Adrenal gland (tissue), 12 donors: Measurements from ENCODE around the gene ATP8B1. TPM values are rescaled to one million over a fixed set of nuclear protein-coding genes. Genes with fewer than 3 reads are reported as not detected.
A peak's percentile ranks its signal among the peaks of the same experiment; 100 is the strongest.

ENCODE experiments used
- DNase-seq, 7 donors: peaks; one replicate each; pipeline ENCODE4 v3.0.0-alpha.2; 2019 to 2020
- H3K27ac ChIP-seq, 5 donors: fragments of 200-600 bp; sonication (generic) in 4 of 5; 1 replicate in 3 of 5; 2 replicates in 2 of 5; pipeline versions ENCODE4 v1.5.1 to v1.8.0; 2016 to 2020; ENCODE audit warnings: mild to moderate bottlenecking in 1 of 5
- H3K27me3 ChIP-seq: fragments of 200-600 bp; 2 replicates; pipeline ENCODE4 v1.8.0; 2021
- H3K36me3 ChIP-seq, 2 donors: fragments of 200-600 bp; replicated peaks in 1 of 2; 1 replicate in 1 of 2; 2 replicates in 1 of 2; pipeline versions ENCODE4 v1.5.1 to v1.8.0; 2018 to 2022
- H3K4me1 ChIP-seq, 2 donors: fragments of 200-600 bp; replicated peaks in 1 of 2; 1 replicate in 1 of 2; 2 replicates in 1 of 2; pipeline versions ENCODE4 v1.5.1 to v1.8.0; 2018 to 2021
- H3K4me3 ChIP-seq, 4 donors: fragments of 200-600 bp; sonication (generic) in 3 of 4; one replicate each; pipeline ENCODE4 v1.5.1; 2016 to 2018
- H3K9me3 ChIP-seq, 3 donors: fragments of 200-600 bp; sonication (generic) in 1 of 3; replicated peaks in 1 of 3; 1 replicate in 2 of 3; 2 replicates in 1 of 3; pipeline versions ENCODE4 v1.5.1 to v1.8.0; 2016 to 2021
- CTCF ChIP-seq, 6 experiments: fragments of 450-650 bp in 4 of 6; fragments of 200-600 bp in 2 of 6; sonication (generic) in 1 of 6; IDR thresholded peaks; 1 replicate in 5 of 6; 2 replicates in 1 of 6; pipeline versions ENCODE4 v1.5.1 to v1.8.0; 2016 to 2021; ENCODE audit warnings: antibody characterized with exemption in 6 of 6, mild to moderate bottlenecking in 2 of 6, moderate library complexity in 1 of 6
- POLR2A ChIP-seq, 2 donors: fragments of 450-650 bp; IDR thresholded peaks; one replicate each; pipeline ENCODE4 v1.6.1; 2017; ENCODE audit warnings: antibody characterized with exemption in 2 of 2, mild to moderate bottlenecking in 2 of 2, moderate library complexity in 1 of 2
- WGBS, 4 donors: extraction: QIAGEN DNeasy Blood & Tissue Kit in 2 of 4; methylation state at CpG; one replicate each; pipeline versions ENCODE4 v1.1.5 to v1.1.7; 2013 to 2017; 5-methylcytosine and 5-hydroxymethylcytosine counted together
- intact Hi-C, 2 donors: fragments of 100-400 bp; cut with DNase I; formaldehyde crosslinking; loops; one replicate each; pipeline versions ENCODE4 v1.14.1 to v1.15.0; 2022 to 2023
- polyA plus RNA-seq, 3 donors: library from polyadenylated mRNA; stranded (reverse); fragments of 200-250 nt in 2 of 3; fragments of 350-450 nt in 1 of 3; fragmentation: Illumina TruSeq in 1 of 3; extraction: RNeasy Lipid Tissue Mini Kit (QIAGEN cat#74804) in 1 of 3; gene quantifications; one replicate each; pipeline ENCODE4 v1.2.3, GENCODE V29; 2013 to 2014
- total RNA-seq, 9 donors: library from RNA; depleted of rRNA in 4 of 9; stranded (reverse); fragments of >200 nt in 4 of 9; fragments of 120-200 nt in 1 of 9; fragmentation: NEBNext Ultra II Directional in 1 of 9; extraction: Animal tissue kit (Norgen Biotek cat#: 25700) in 1 of 9; gene quantifications; one replicate each; pipeline versions ENCODE4 v1.1.0 to v1.2.4, GENCODE V29; 2013 to 2023
- donor health status: healthy with polysubstance abuse.
- donor health status: Bipolar disorder and iron deficiency.
- donor health status: DM: yes; HTN: yes; CAD: no.
- donor health status: DM: no; HTN: no; CAD: no.
- donor health status: DM: no; HTN: no; CAD: no.
- donor health status: DM: yes; HTN: yes; CAD: no.

ATP8B1 gene
- total and polyA plus RNA-seq, 12 donors: 4.3 to 42.5 (median 14.4) TPM

- TF ChIP-seq CTCF (IDR thresholded peaks at IDR 0.05) (no peak), POLR2A (IDR thresholded peaks at IDR 0.05) (no peak)
- DNase-seq: no peak
- Histone ChIP-seq H3K9me3 (no peaks in the 10 kb centered on the region), H3K27ac (no peak overlapping the region), H3K4me3 (no peak overlapping the region), H3K36me3 (no peaks in the 10 kb centered on the region), H3K4me1 (peaks cover 10 to 15% of the 10 kb centered on the region in 2 donors), H3K27me3 (no peaks in the 10 kb centered on the region)
- 40 to 85% (median 79%) methylated on average over 1 to 4 of the region's 4 CpGs; no CpG with 5 or more reads in 1 of the 4 donors for WGBS, 4 donors
- intact Hi-C loops: no loop called here
Measured at GRCh38 chr18:57624988-57625387, 178.1 kb downstream of the ATP8B1 start.

- no peak for DNase-seq
- Histone ChIP-seq H3K4me3 (peak overlapping the region; percentile 2 to 94 (median 76)), H3K9me3 (no peaks in the 10 kb centered on the region), H3K27me3 (no peaks in the 10 kb centered on the region), H3K4me1 (peaks cover 10 to 22% of the 10 kb centered on the region in 2 donors), H3K36me3 (peaks cover 0 to 4% of the 10 kb centered on the region in 2 donors), H3K27ac (peak overlapping the region in 4 of 5 donors; percentile 89 to 96 (median 91))
- TF ChIP-seq CTCF (IDR thresholded peaks at IDR 0.05) (no peak), POLR2A (IDR thresholded peaks at IDR 0.05) (no peak)
- whole genome bisulfite sequencing, 4 donors: 0 to 1% (median 0%) methylated on average over 5 to 20 of the region's 20 CpGs
- intact Hi-C loops: no loop called here
Measured at GRCh38 chr18:57621246-57621604, 181.9 kb downstream of the ATP8B1 start.

GRCh38 chr18:57619876-57620275, 183.2 kb downstream of the ATP8B1 start:
- peaks cover 10 to 22% of the 10 kb centered on the region in 2 donors for H3K4me1 ChIP-seq
- peaks cover 0 to 16% of the 10 kb centered on the region in 2 donors for H3K36me3 ChIP-seq
- WGBS, 4 donors: 93 to 97% (median 95%) methylated on average over 3 of the region's 3 CpGs; no CpG with 5 or more reads in 1 of the 4 donors
- no peak for TF ChIP-seq POLR2A (IDR thresholded peaks at IDR 0.05)
- no peak for TF ChIP-seq CTCF (IDR thresholded peaks at IDR 0.05)
- DNase-seq: no peak
- intact Hi-C loops: no loop called here
- no peaks in the 10 kb centered on the region for H3K27me3 ChIP-seq
- no peaks in the 10 kb centered on the region for H3K9me3 ChIP-seq
- H3K4me3 ChIP-seq: no peak overlapping the region
- no peak overlapping the region for H3K27ac ChIP-seq

GRCh38 chr18:57618910-57619309, 184.2 kb downstream of the ATP8B1 start:
- Histone ChIP-seq H3K27me3 (no peaks in the 10 kb centered on the region), H3K9me3 (no peaks in the 10 kb centered on the region), H3K4me1 (peaks cover 10 to 22% of the 10 kb centered on the region in 2 donors), H3K27ac (no peak overlapping the region), H3K36me3 (peaks cover 0 to 25% of the 10 kb centered on the region in 2 donors), H3K4me3 (no peak overlapping the region)
- no peak for TF ChIP-seq CTCF (IDR thresholded peaks at IDR 0.05)
- no peak for TF ChIP-seq POLR2A (IDR thresholded peaks at IDR 0.05)
- intact Hi-C loops: no loop called here
- DNase-seq: no peak
- WGBS, 4 donors: 73 to 87% (median 76%) methylated on average over 3 of the region's 3 CpGs
